IPS-20b (cell line): ENCODE measurements around the gene TIPARP.
"Not testable (repeated sequence)": the region's sequence is repeated elsewhere in the genome, so short reads cannot be mapped to it uniquely, and the experiment has no call there.

Experiments
- H3K27ac ChIP-seq: one replicate; pipeline ENCODE4 v1.5.1; 2013; ENCODE audit warnings: low read length
- H3K27me3 ChIP-seq: 2 replicates; pipeline ENCODE4 v1.6.1; 2013; ENCODE audit warnings: mild to moderate bottlenecking, low read length, inconsistent platforms; ENCODE audit not compliant: insufficient read depth
- H3K36me3 ChIP-seq: 2 replicates; pipeline ENCODE4 v1.6.1; 2013; ENCODE audit warnings: low read depth, mild to moderate bottlenecking, inconsistent platforms, low read length, moderate library complexity; ENCODE audit not compliant: insufficient read depth
- H3K4me1 ChIP-seq: 2 replicates; pipeline ENCODE4 v1.6.1; 2013; ENCODE audit warnings: mild to moderate bottlenecking, control low read depth, inconsistent platforms, low read length, moderate library complexity; ENCODE audit not compliant: insufficient read depth
- H3K4me3 ChIP-seq: 2 replicates; pipeline ENCODE4 v1.5.1; 2013; ENCODE audit warnings: mild to moderate bottlenecking, low read length, inconsistent platforms
- H3K9ac ChIP-seq: 2 replicates; pipeline ENCODE4 v1.6.1; 2013; ENCODE audit warnings: low read depth, mild to moderate bottlenecking, inconsistent platforms, low read length, moderate library complexity
- H3K9me3 ChIP-seq: 2 replicates; pipeline ENCODE4 v1.6.1; 2013; ENCODE audit warnings: mild to moderate bottlenecking, low read depth, low read length, inconsistent platforms; ENCODE audit not compliant: insufficient read depth

TIPARP gene

DNA sequence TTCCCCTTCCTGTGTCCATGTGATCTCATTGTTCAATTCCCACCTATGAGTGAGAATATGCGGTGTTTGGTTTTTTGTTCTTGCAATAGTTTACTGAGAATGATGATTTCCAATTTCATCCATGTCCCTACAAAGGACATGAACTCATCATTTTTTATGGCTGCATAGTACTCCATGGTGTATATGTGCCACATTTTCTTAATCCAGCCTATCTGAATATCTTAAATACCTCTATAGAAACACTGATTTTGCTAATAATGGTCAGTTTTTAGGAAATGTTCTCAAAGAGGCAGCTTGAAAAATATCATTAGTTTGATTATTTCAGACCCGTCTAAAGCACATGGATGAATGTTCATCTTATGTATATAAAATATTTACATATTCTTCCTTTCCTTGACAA is 21.7 kb upstream of the TIPARP start:
- not testable (repeated sequence) for H3K9ac ChIP-seq, H3K9me3 ChIP-seq, H3K27me3 ChIP-seq, H3K27ac ChIP-seq, H3K36me3 ChIP-seq, H3K4me3 ChIP-seq, H3K4me1 ChIP-seq

DNA sequence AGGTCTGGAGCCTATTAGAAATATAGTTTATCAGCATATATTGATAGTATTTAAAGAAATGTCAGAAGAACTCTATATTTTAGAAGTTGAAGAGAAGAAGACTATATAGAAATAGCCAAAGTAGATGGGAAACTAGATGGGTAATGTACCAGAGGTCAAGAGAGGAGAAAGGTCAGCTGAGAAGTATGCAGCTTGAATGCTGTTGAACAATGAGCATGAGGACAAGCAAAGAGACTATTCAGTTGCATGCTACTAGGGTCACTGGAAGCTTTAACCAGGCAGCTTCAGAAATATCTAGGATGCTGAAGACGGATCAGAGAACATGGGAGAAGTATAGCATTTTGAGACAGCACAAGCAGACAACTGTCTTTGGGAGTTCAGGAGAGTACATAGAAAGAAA is 19.6 kb upstream of the TIPARP start:
- Histone ChIP-seq H3K27me3 (no peaks in the 10 kb centered on the region), H3K9me3 (no peaks in the 10 kb centered on the region), H3K4me3 (no peak overlapping the region), H3K27ac (no peak overlapping the region), H3K9ac (no peak overlapping the region), H3K4me1 (no peaks in the 10 kb centered on the region), H3K36me3 (no peaks in the 10 kb centered on the region)

DNA sequence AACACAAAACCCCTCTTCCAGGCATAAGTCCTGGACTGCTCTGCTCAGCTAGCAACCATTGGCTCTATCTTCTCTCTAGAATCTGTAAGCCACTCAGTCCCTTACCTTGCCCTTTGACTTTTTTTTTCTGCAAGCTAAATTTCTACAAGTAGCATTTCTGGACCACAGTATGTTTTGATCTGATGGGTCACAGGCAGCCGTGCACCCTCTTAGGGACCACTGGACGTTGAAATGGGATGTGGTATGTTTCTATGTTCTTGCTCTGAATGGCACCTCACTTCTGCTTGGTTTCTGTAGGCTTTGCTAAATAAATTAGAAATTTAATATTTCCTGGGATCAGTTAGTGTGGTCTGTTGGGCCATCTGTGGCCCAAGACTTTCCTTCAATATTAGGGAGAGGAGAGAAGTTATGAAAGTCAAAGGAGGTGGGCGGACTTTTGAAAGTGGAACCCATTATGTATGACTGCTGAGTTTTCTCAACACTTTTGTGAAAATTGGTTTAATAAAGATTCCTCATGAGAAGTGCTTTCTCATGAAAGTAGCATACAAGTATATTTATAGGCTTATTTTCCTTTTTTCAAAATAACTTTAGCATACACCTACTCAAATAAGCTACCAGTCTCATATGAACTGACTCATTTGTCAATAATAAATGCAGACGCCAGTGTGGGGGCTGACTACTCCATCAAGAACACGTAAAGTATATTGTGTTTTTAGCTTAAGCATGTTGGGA is 18.4 kb upstream of the TIPARP start:
- no peaks in the 10 kb centered on the region for H3K36me3 ChIP-seq
- H3K4me3 ChIP-seq, result no peak overlapping the region

DNA sequence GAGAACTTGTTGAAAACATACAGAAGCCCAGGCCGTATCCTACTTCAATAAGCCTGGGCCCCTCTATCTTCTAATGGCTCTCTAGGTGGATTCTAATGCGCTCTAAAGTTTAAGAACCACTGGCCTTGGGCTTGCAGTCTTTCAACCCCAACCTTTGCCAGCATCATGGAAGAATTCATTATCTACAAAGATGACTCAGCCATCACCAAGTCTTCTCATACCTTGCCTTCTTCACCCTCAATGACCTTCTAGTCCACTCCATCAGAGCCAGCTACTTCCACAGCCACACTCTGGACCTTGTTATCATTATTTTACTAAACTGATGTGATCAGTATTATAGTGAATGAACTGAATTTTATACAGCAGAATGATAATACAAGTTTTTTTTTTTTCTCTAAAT is 16.9 kb upstream of the TIPARP start:
- no peaks in the 10 kb centered on the region for H3K36me3 ChIP-seq
- no peaks in the 10 kb centered on the region for H3K4me1 ChIP-seq
- no peak overlapping the region for H3K4me3 ChIP-seq
- H3K27ac ChIP-seq, result no peak overlapping the region
- H3K27me3 ChIP-seq, result no peaks in the 10 kb centered on the region
- H3K9ac ChIP-seq, result no peak overlapping the region
- H3K9me3 ChIP-seq, result no peaks in the 10 kb centered on the region

More for the DNA sequence above, 18.4 kb upstream of the TIPARP start:
- Histone ChIP-seq H3K27ac (no peak overlapping the region), H3K9ac (no peak overlapping the region), H3K27me3 (no peaks in the 10 kb centered on the region), H3K9me3 (no peaks in the 10 kb centered on the region), H3K4me1 (no peaks in the 10 kb centered on the region)

DNA sequence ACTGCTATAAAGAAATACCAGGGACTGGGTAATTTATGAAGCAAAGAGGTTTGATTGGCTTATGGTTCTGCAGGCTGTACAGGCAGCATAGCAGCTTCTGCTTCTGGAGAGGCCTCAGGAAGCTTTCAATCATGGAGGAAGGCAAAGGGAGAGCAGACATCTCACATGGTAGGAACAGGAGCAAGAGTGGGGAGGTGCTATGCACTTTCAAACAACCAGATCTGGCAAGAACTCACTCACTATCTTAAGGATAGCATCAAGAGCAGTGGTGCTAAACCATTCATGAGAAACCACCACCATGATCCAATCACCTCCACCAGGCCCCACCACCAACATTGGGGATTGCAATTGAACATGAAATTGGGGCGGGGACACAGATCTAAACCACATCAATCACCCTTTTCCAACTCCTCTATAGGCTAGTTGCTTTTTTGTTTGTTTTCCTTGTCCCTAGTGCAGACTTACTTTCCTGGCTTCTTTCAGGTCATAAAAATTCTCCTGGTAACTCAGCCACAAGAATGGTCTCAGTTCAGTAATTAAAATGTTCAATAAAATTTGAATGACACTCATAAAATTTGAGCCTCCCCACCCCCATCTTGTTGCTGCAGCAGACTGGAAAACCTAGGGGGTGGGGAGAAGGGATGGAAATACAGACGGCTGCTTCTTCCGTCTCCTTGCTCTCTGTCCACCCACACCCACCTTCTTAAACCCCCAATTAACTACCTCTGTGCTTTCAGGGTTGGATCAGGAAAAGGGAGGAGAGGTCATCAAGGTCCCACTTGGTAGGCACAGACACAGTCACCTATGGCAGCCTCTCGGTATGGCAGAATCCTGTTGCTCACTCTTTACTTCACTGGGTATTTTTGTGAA is 16.3 kb upstream of the TIPARP start:
- H3K4me3 ChIP-seq, result no peak overlapping the region
- H3K9ac ChIP-seq, result no peak overlapping the region
- H3K27ac ChIP-seq, result no peak overlapping the region
- H3K4me1 ChIP-seq, result no peaks in the 10 kb centered on the region
- no peaks in the 10 kb centered on the region for H3K36me3 ChIP-seq
- H3K9me3 ChIP-seq, result no peaks in the 10 kb centered on the region
- H3K27me3 ChIP-seq, result no peaks in the 10 kb centered on the region

DNA sequence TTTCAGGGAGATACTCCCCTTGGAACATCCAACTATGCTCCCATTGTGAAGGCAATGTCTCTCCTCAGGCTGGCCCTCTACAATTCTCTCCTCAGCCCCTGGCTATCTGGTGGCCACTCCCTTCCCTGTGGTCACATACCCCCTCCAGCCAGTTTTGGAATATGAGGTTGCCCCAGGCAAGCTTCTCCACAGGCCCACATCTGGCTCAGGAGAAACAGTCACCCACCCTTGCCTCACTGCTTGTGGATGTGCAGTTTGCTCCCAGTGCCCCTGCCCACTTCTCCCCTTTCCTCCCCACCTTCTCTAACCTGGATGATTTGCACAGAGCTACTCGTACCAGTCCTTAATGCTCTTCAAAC is 15.7 kb upstream of the TIPARP start:
- no peaks in the 10 kb centered on the region for H3K4me1 ChIP-seq

DNA sequence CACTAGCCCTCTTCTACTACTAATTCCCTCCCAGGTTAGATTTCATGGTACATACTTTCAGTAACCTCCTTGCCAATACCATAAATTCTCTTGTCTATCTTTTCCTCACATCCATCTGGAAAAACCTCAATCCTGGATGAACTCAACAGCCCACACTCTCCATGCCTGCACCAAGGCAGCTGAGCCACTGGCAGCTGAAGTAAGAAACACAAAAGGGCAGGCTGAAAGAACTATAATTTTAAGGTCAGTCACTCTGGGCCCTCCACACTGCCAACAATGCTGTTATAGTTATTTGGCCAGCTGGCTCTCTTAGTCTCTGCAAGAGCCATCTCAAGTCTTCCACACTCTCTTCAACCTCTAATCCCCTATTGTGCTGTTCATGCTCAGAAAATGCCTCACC is 15.1 kb upstream of the TIPARP start:
- Histone ChIP-seq H3K27ac (no peak overlapping the region), H3K4me1 (no peaks in the 10 kb centered on the region), H3K9ac (no peak overlapping the region), H3K4me3 (no peak overlapping the region), H3K36me3 (no peaks in the 10 kb centered on the region), H3K27me3 (no peaks in the 10 kb centered on the region), H3K9me3 (no peaks in the 10 kb centered on the region)

More for the DNA sequence above, 15.7 kb upstream of the TIPARP start:
- Histone ChIP-seq H3K4me3 (no peak overlapping the region), H3K9me3 (no peaks in the 10 kb centered on the region), H3K36me3 (no peaks in the 10 kb centered on the region), H3K9ac (no peak overlapping the region), H3K27ac (no peak overlapping the region), H3K27me3 (no peaks in the 10 kb centered on the region)

DNA sequence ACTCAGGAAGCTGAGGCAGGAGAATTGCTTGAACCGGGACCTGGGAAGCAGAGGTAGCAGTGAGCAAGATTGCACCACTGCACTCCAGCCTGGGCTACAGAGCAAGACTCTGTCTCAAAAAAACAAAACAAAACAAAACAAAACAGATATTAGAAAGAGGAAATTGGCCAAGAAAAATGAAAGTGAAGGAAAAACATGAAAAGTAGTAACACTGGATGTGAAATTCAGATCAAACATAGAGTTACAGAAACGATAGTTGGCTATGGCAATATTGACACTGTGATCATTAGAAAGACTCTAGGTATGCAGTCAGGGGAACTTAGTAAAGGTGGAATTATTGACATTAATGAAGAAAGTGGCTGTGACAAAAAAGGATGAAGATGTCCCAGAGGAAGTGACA is 13.2 kb upstream of the TIPARP start:
- no peaks in the 10 kb centered on the region for H3K36me3 ChIP-seq
- H3K27ac ChIP-seq, result no peak overlapping the region
- H3K9ac ChIP-seq, result no peak overlapping the region
- no peaks in the 10 kb centered on the region for H3K9me3 ChIP-seq
- H3K4me1 ChIP-seq, result peaks cover 5% of the 10 kb centered on the region; the same call in 1 of the 2 replicates
- H3K4me3 ChIP-seq, result no peak overlapping the region
- H3K27me3 ChIP-seq, result no peaks in the 10 kb centered on the region

DNA sequence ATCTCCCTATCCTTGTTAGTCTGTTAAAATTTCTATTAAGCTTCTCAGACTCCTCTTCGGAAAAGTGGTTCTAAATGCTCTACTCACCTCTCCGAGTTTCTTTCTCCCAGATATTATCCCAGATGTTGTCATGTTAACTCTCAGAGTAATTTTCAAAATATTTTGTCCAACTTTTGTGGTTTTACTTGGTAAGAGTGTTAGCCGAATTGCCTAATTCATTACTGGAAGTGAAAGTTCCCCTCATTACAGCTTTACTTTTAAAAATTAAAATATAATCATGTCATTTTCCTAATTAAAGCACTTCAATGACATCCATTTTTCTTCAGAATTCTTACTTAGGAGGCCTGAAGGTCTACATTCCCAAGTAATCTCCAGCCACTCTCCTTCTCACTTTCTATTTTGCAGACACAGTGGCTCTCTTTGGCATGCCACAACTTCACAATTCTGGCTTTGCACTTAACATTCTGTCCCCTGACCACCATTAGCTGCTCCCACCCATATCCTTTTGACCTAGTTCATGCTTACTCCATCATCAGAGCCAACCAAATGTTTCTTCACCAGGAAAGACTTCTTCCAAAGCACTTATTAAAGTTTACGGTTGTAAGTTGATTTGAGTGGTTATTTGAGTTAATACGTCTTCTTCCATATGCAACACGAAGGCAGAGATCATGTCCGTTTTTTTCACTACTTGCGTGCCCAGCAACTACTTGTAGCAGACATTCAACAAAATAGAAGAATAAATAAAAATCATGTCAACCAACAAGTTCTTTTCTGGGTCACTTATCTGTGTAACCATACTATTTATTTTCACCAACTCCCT is 10.2 kb upstream of the TIPARP start:
- H3K4me3 ChIP-seq, result no peak overlapping the region

DNA sequence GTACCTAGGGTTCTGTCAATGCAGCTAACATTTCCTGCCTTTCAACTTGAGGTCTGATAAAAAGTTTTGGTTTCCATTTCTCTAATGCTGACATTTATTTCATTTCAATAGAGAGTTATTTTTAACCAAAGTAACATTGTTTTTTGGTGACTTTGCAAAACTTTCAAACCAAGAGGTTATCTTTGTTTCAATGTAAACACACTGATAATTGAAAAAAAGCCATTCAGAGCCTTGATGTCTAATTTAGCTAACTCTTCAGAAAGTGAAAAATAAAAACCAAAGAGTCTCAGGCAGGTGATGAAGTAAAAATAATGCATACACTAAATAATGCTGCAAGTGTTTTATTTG is 9.6 kb upstream of the TIPARP start:
- Histone ChIP-seq H3K9me3 (no peaks in the 10 kb centered on the region), H3K9ac (no peak overlapping the region), H3K36me3 (no peaks in the 10 kb centered on the region), H3K27ac (no peak overlapping the region), H3K4me3 (no peak overlapping the region), H3K4me1 (peaks cover 9% of the 10 kb centered on the region; the same call in 1 of the 2 replicates), H3K27me3 (no peaks in the 10 kb centered on the region)

More for the DNA sequence above, 10.2 kb upstream of the TIPARP start:
- Histone ChIP-seq H3K4me1 (peaks cover 9% of the 10 kb centered on the region; the same call in 1 of the 2 replicates), H3K27me3 (no peaks in the 10 kb centered on the region), H3K9ac (no peak overlapping the region), H3K36me3 (no peaks in the 10 kb centered on the region), H3K27ac (no peak overlapping the region), H3K9me3 (no peaks in the 10 kb centered on the region)

DNA sequence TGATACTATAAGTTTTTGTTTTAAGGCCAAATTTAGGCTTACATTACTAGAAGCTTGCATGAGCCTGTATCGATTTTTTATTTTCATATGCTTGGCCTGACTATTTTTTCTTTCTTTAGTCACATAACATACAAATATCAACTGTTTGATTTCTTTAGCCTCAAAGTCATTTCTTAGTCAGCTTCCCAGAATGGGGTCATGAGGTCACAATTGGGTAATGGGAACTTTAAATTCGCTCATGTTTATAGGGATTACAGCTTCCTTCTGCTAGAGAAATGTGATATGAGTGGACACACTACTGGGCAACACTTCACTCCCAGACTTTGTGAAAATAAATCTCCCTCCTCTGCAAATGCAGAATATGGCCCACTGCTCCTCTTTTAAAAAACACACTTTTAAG is 9.1 kb upstream of the TIPARP start:
- no peak overlapping the region for H3K9ac ChIP-seq
- no peaks in the 10 kb centered on the region for H3K27me3 ChIP-seq
- no peaks in the 10 kb centered on the region for H3K9me3 ChIP-seq
- peaks cover 9% of the 10 kb centered on the region; the same call in 1 of the 2 replicates for H3K4me1 ChIP-seq
- no peaks in the 10 kb centered on the region for H3K36me3 ChIP-seq
- H3K4me3 ChIP-seq, result no peak overlapping the region
- no peak overlapping the region for H3K27ac ChIP-seq
